Neural progenitor cell (in vitro differentiated cells): ENCODE data around the gene RNPEP.

Experiments
- CTCF ChIP-seq: fragments of 200-600 bp; sonication (generic); IDR thresholded peaks from 2 replicates; pipeline ENCODE4 v1.5.1; 2017; ENCODE audit warnings: antibody characterized with exemption, mild to moderate bottlenecking
- EZH2 ChIP-seq: fragments of 200-600 bp; sonication (generic); IDR thresholded peaks from 2 replicates; pipeline ENCODE4 v1.6.1; 2017; ENCODE audit warnings: antibody characterized with exemption, mild to moderate bottlenecking, moderate library complexity

DNA sequence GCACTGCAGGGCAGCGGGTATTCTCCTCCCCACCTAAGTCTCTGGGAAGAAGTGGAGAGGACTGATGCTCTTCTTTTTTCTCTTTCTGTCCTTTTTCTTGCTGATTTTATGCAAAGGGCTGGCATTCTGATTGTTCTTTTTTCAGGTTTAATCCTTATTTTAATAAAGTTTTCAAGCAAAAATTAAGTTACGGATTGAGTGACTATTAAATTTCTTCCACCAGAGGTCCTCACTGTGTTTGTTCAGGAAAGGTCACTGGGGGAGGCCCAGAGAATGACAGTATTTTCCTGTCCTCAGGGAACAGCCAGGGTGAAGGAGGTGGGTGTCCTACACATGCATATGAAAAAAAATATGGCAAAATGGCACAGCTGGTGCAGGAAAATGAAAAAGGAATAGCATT is 23.5 kb downstream of the RNPEP start:
- TF ChIP-seq CTCF = peak; percentile 57
- TF ChIP-seq EZH2 = no peak
